ENCODE results near the gene SNX20. TPM values are rescaled to one million over a fixed set of nuclear protein-coding genes. Genes with fewer than 3 reads are reported as not detected.

The SNX20 gene
- total and polyA plus RNA-seq, 10 donors: 17.6 to 50.5 (median 31.5) TPM

DNA sequence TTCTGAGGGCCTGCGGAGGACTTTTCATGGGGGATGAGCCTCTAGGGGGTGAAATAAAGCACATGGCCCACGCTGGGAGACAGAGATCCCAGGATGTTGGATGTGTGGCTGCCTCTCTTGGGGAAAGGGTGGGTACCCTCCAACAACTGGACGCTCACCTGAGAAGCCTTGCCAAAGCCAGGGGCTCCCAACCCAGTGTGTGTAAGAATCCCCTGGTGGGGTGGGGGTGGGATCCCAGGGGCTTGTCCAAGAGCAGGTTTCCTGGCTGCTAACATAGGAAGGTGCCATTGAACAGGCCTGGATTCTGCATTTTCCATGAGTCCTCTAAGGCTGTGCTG lies 587 bp downstream of the SNX20 start:
- TF ChIP-seq, protein P1, sequence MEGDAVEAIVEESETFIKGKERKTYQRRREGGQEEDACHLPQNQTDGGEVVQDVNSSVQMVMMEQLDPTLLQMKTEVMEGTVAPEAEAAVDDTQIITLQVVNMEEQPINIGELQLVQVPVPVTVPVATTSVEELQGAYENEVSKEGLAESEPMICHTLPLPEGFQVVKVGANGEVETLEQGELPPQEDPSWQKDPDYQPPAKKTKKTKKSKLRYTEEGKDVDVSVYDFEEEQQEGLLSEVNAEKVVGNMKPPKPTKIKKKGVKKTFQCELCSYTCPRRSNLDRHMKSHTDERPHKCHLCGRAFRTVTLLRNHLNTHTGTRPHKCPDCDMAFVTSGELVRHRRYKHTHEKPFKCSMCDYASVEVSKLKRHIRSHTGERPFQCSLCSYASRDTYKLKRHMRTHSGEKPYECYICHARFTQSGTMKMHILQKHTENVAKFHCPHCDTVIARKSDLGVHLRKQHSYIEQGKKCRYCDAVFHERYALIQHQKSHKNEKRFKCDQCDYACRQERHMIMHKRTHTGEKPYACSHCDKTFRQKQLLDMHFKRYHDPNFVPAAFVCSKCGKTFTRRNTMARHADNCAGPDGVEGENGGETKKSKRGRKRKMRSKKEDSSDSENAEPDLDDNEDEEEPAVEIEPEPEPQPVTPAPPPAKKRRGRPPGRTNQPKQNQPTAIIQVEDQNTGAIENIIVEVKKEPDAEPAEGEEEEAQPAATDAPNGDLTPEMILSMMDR (IDR thresholded peaks at IDR 0.05 in 8 of 11, conservative IDR thresholded peaks at IDR 0.05 in 3 of 11): no peak
- TF ChIP-seq POLR2A (IDR thresholded peaks at IDR 0.05): no peak
- TF ChIP-seq POLR2AphosphoS5 (IDR thresholded peaks at IDR 0.05): no peak
- WGBS, 5 donors: 51 to 86% (median 64%) methylated on average over 1 to 3 of the region's 3 CpGs
- intact Hi-C loops (cut with DNase I; ENCODE audit: low total_unique reads): no loop called here
- Histone ChIP-seq H3K4me1 (peaks cover 45 to 97% (median 67%) of the 10 kb centered on the region in 6 donors), H3K9me3 (no peaks in the 10 kb centered on the region), H3K27ac (peak overlapping the region; percentile 83 to 94 (median 87)), H3K27me3 (replicated peaks in 1 of 7) (no peaks in the 10 kb centered on the region), H3K36me3 (peaks cover under 1 to 42% (median 22%) of the 10 kb centered on the region in 6 donors), H3K4me3 (peak overlapping the region; percentile 48 to 70 (median 52))
- peak; percentile 74 for DNase-seq

DNA sequence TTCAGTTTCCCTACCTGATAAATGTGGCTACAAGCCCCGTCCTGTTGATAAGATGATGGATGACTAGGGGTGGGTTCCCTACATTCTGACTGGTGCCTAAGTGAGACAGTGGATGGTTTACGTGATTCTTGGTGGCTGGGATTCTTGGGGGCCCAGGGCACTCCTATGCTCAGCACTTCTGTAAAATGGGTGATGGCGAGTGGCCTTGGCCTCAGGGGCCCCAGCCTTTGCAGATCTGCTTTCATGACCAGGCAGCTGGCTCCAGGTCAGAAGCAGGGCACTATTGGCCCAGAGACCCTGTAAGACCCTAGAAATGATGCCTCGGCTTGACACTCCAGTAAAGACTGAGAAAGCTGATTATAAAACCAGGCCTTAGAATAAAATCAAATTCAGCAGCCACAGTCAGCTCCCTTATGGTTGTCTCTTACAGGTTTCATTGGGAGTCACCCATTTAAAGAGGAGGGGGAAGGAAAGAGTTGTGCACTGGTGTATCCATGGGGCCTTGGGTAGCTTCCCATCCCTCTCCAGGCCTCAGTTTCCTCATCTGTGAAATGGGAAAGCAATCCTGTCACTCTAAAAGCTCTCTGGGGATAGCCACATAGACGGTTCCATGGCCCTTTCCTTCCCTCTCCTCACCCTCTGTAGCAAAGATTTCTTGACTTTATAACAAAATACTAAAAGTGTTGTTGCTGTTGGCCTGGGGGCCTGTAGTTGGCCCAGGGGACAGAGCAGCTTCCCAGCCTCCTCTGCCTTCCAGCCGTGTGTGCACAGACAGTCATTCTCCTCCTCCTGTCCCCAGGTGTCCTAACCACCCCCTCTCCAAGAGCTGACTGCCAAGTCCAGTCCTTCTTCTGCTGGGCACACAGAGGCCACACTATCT lies 1.2 kb downstream of the SNX20 start:
- peaks cover 39 to 96% (median 61%) of the 10 kb centered on the region in 6 donors for H3K4me1 ChIP-seq
- H3K27me3 ChIP-seq (replicated peaks in 1 of 7): no peaks in the 10 kb centered on the region
- H3K4me3 ChIP-seq: peak overlapping the region; percentile 48 to 70 (median 52)
- TF ChIP-seq POLR2A (IDR thresholded peaks at IDR 0.05) (no peak), POLR2AphosphoS5 (IDR thresholded peaks at IDR 0.05) (no peak)
- TF ChIP-seq, protein P1 (IDR thresholded peaks at IDR 0.05 in 8 of 11, conservative IDR thresholded peaks at IDR 0.05 in 3 of 11): no peak
- no peaks in the 10 kb centered on the region for H3K9me3 ChIP-seq
- 64 to 77% (median 72%) methylated on average over 6 of the region's 6 CpGs for WGBS, 5 donors
- peak overlapping the region; percentile 83 to 94 (median 87) for H3K27ac ChIP-seq
- H3K36me3 ChIP-seq: peaks cover 3 to 48% (median 27%) of the 10 kb centered on the region in 6 donors
- intact Hi-C loops (cut with DNase I; ENCODE audit: low total_unique reads): no loop called here
- peak; percentile 69 for DNase-seq

DNA sequence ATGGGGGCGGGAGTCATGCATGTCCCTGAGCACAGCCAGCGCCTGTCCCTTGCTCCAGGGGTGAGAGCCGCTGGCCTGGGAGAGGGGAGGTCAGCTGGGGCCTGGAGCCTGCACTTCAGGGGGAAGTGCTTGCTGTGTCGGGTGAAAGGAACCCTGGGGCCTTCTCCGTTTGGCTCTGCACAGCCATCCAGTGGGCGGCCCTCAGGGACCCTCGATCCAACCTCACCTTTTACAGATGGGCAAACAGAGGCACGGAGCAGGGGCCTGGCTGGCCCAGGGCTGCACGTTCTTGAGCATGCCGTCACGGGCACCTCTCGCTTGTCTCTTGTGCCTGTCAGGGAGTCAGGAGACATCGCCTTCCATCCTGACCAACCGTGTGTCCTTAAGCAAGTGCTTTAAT lies 1.8 kb downstream of the SNX20 start:
- TF ChIP-seq POLR2AphosphoS5 (IDR thresholded peaks at IDR 0.05) (no peak), POLR2A (IDR thresholded peaks at IDR 0.05) (no peak)
- TF ChIP-seq, protein P1 (IDR thresholded peaks at IDR 0.05 in 8 of 11, conservative IDR thresholded peaks at IDR 0.05 in 3 of 11): no peak
- peak; percentile 83 for DNase-seq
- Histone ChIP-seq H3K27ac (peak overlapping the region in 6 of 8 donors; percentile 3 to 94 (median 86)), H3K4me1 (peaks cover 32 to 89% (median 55%) of the 10 kb centered on the region in 6 donors), H3K4me3 (peak overlapping the region in 3 of 8 donors; percentile 50 to 70 (median 62)), H3K27me3 (replicated peaks in 1 of 7) (no peaks in the 10 kb centered on the region), H3K36me3 (peaks cover 3 to 55% (median 34%) of the 10 kb centered on the region in 6 donors), H3K9me3 (peaks cover 0 to 6% (median 2%) of the 10 kb centered on the region in 8 donors)
- 79 to 90% (median 84%) methylated on average over 11 to 14 of the region's 14 CpGs for WGBS, 5 donors
- intact Hi-C loops (cut with DNase I; ENCODE audit: low total_unique reads): no loop called here

DNA sequence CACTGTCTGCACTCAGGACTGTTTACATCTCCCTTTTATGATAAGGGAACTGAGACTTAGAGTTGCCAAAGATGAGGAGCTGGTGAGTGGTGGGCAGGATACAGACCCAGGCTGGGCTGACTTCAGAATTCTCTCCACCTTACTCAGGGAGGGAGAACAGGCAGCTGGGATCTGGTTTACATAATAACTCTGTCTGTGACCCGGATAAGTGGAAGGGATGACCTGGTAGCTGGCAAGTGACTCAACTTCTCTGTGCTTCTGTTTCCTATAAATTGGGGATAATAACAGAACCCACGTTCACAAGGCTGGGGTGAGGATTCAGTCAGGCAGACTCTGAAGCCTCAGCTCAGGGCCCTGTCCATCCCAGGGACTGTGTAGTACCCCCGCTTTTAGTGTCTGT lies 2.6 kb downstream of the SNX20 start:
- TF ChIP-seq POLR2AphosphoS5 (IDR thresholded peaks at IDR 0.05) (no peak), POLR2A (IDR thresholded peaks at IDR 0.05) (no peak)
- TF ChIP-seq, protein P1 (IDR thresholded peaks at IDR 0.05 in 8 of 11, conservative IDR thresholded peaks at IDR 0.05 in 3 of 11): no peak
- H3K4me3 ChIP-seq: peak overlapping the region in 1 of 8 donors; percentile 70
- intact Hi-C loops (cut with DNase I; ENCODE audit: low total_unique reads): no loop called here
- no peaks in the 10 kb centered on the region for H3K27me3 ChIP-seq (replicated peaks in 1 of 7)
- H3K27ac ChIP-seq: peak overlapping the region in 4 of 8 donors; percentile 3 to 94 (median 90)
- peak; percentile 17 for DNase-seq
- H3K4me1 ChIP-seq: peaks cover 25 to 82% (median 47%) of the 10 kb centered on the region in 6 donors
- WGBS, 5 donors: 54 to 73% (median 60%) methylated on average over 3 of the region's 3 CpGs
- H3K36me3 ChIP-seq: peaks cover 3 to 62% (median 41%) of the 10 kb centered on the region in 6 donors
- H3K9me3 ChIP-seq: peaks cover 0 to 13% (median 10%) of the 10 kb centered on the region in 8 donors

Measured in spleen (tissue), 11 donors.